ENCODE data around the gene SIGLEC12. TPM values are rescaled to one million over a fixed set of nuclear protein-coding genes. Genes with fewer than 3 reads are reported as not detected.

Gene SIGLEC12
- total and polyA plus RNA-seq, 2 of the 13 experiments (the other 11 are each of a cell fraction or from before 2014, with no cell fraction given): not detected

DNA sequence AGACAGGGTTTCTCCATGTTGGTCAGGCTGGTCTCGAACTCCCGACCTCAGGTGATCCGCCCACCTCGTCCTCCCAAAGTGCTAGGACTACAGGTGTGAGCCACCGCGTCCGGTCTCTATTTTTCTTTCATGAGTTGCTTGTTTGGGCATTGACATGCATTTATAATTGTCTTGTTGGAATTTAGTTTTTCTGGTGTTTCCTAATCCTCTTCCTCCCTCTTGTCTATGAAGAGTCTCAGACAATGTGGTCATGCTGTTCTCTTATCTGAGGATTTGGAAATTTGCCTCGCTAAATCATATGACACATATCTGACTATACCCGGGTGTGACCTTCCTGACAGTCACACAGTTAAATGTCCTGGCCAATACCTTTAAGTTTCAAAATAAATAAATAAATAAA is 30.6 kb downstream of the SIGLEC12 start:
- H3K79me2 ChIP-seq (ENCODE audit: insufficient read depth, low read length): no peaks in the 10 kb centered on the region
- no peak overlapping the region for H3K4me2 ChIP-seq (ENCODE audit: low read depth, low read length)
- intact Hi-C loops (cut with micrococcal nuclease; ENCODE audit: unreplicated experiment): loop anchor here (10.0 kb wide), 1 partner anchor 764 kb away; no protein-coding TSS in a partner anchor

More for the DNA sequence above, 30.6 kb downstream of the SIGLEC12 start:
- H3K9me3 ChIP-seq (ENCODE audit: low read length): no peaks in the 10 kb centered on the region
- no TSS peak for BruUV-seq (replicated peaks)
- no peak for TF ChIP-seq ZFP41 (CRISPR knock-in tag; IDR thresholded peaks at IDR 0.05; ENCODE audit: borderline replicate concordance)
- no peak for TF ChIP-seq THYN1 (CRISPR knock-in tag; IDR thresholded peaks at IDR 0.05; ENCODE audit: borderline replicate concordance, low read depth)
- no peak for TF ChIP-seq ZKSCAN1 (IDR thresholded peaks at IDR 0.05; ENCODE audit: low read length)
- no peak for TF ChIP-seq GATAD2A (CRISPR knock-in tag; IDR thresholded peaks at IDR 0.05)
- no peak for TF ChIP-seq NFE2 (CRISPR knock-in tag; IDR thresholded peaks at IDR 0.05)
- TF ChIP-seq REXO4 (CRISPR knock-in tag; IDR thresholded peaks at IDR 0.05; ENCODE audit: borderline replicate concordance): no peak
- TF ChIP-seq AHDC1 (CRISPR knock-in tag; IDR thresholded peaks at IDR 0.05; ENCODE audit: borderline replicate concordance): no peak
- no peak for TF ChIP-seq POLR2G (IDR thresholded peaks at IDR 0.05; ENCODE audit: low read depth, low read length)
- no peak for TF ChIP-seq RAD51 (IDR thresholded peaks at IDR 0.05; ENCODE audit: borderline replicate concordance)
- no peak for TF ChIP-seq CHD2 (IDR thresholded peaks at IDR 0.05; ENCODE audit: low read depth, low read length)
- no peak overlapping the region for H3K9ac ChIP-seq (ENCODE audit: insufficient read depth, low read depth, low read length)
- no peak overlapping the region for H3K4me3 ChIP-seq (replicated peaks in 1 of 3; ENCODE audit: insufficient read depth in 1 of 3, low read depth in 2 of 3, low read length in 3 of 3)
- no peak overlapping the region for H3K27ac ChIP-seq (ENCODE audit: extremely low read length, insufficient read depth, low read length)
- H4K20me1 ChIP-seq (ENCODE audit: insufficient read depth, low read length): no peaks in the 10 kb centered on the region
- no peak overlapping the region for H2AFZ ChIP-seq (ENCODE audit: low read length)
- 29% methylated on average over 9 of the region's 9 CpGs for WGBS (ENCODE audit: low lambda C conversion rate)
- peaks cover 27% of the 10 kb centered on the region for H3K4me1 ChIP-seq (ENCODE audit: insufficient read depth, low read length)
- ATAC-seq: no peak
- FAIRE-seq: no peak
- DNase-seq (ENCODE audit: low spot score): no peak
- ChIA-PET POLR2A (no interaction called here), CTCF (ENCODE audit: low intra/inter-chr PET ratio, low total read pairs) (interaction anchor here (5.1 kb wide), 1 partner anchor 44 kb away, joined by 51 read pairs; no protein-coding TSS in a partner anchor)
- in situ Hi-C loops (cut with HindIII; ENCODE audit: extremely low pct_ligation_motif_present, low pct_unique_long_range_greater_than_20kb): loop anchor here (10.0 kb wide), 1 partner anchor 184 kb away; no protein-coding TSS in a partner anchor
- H3K36me3 ChIP-seq (replicated peaks in 1 of 2; ENCODE audit: control insufficient read depth in 1 of 2, insufficient read depth in 2 of 2, low read length in 2 of 2): no peaks in the 10 kb centered on the region
- H3K27me3 ChIP-seq (ENCODE audit: control insufficient read depth in 1 of 2, insufficient read depth in 2 of 2, low read length in 2 of 2): no peaks in the 10 kb centered on the region

Measured in HepG2 (cell line).